GM12878 (cell line): Measurements from ENCODE around the gene TUBGCP3. TPM values are rescaled to one million over a fixed set of nuclear protein-coding genes. Genes with fewer than 3 reads are reported as not detected.

ENCODE experiments used
- ATAC-seq: fragments of 200-7000 bp; cut with Tn5 transposase; 3 replicates; pipeline ENCODE4 v1.9.1; 2020; ENCODE audit warnings: mild to moderate bottlenecking, moderate library complexity
- BruUV-seq: library from RNA; stranded (reverse); fragments of 400-500 nt; replicated peaks from 2 replicates; lab custom pipeline; 2021; lab: Mats Ljungman, UMichigan
- CTCF ChIA-PET: fragments of 300-600 bp; sonication (Branson Sonifier 250); formaldehyde crosslinking; extraction: SDS; loops from one replicate; lab custom pipeline; 2021; ENCODE audit warnings: inconsistent platforms; lab: Yijun Ruan, JAX
- POLR2A ChIA-PET: fragments of 350-600 bp; formaldehyde crosslinking; extraction: SDS; loops from one replicate; lab custom pipeline; 2021; ENCODE audit warnings: inconsistent platforms; lab: Charles Lee
- RAD21 ChIA-PET: fragments of 300-600 bp; sonication (Branson Sonifier 250); formaldehyde crosslinking; loops from one replicate; lab custom pipeline; 2023; ENCODE audit warnings: antibody characterized with exemption; ENCODE audit not compliant: unreplicated experiment; lab: Charles Lee
- SMC1A ChIA-PET: fragments of 300-600 bp; sonication (Branson Sonifier 250); formaldehyde crosslinking; loops from one replicate; lab custom pipeline; 2023; ENCODE audit not compliant: unreplicated experiment, uncharacterized antibody; lab: Charles Lee
- DNase-seq: peaks from one replicate; pipeline ENCODE4 v3.0.0-alpha.2; 2011; ENCODE audit warnings: low read depth, low spot score
- FAIRE-seq: peaks from 3 replicates; lab custom pipeline; 2011; peaks lifted over from hg19 to GRCh38; lab: Jason Lieb, UNC
- H2AFZ ChIP-seq: 2 replicates; pipeline ENCODE4 v1.6.0; 2011; ENCODE audit warnings: low read depth, low read length, control low read depth; ENCODE audit not compliant: control insufficient read depth
- H3K27ac ChIP-seq: 2 replicates; pipeline ENCODE4 v1.5.1; 2011; ENCODE audit warnings: control low read depth; ENCODE audit not compliant: control insufficient read depth, insufficient read depth
- H3K27me3 ChIP-seq, 2 experiments: replicated peaks in 1 of 2; 2 replicates each; pipeline versions ENCODE4 v1.6.0 to v1.6.1; 2011; ENCODE audit warnings: low read length in 1 of 2; ENCODE audit not compliant: control insufficient read depth in 2 of 2, insufficient read depth in 2 of 2
- H3K36me3 ChIP-seq, 2 experiments: 2 replicates each; pipeline ENCODE4 v1.5.1; 2011; ENCODE audit warnings: low read length in 1 of 2; ENCODE audit not compliant: control insufficient read depth in 2 of 2, insufficient read depth in 2 of 2
- H3K4me1 ChIP-seq: 2 replicates; pipeline ENCODE4 v1.6.1; 2011; ENCODE audit warnings: mild to moderate bottlenecking, low read length, moderate library complexity, mixed read lengths; ENCODE audit not compliant: control insufficient read depth, insufficient read depth
- H3K4me2 ChIP-seq: 2 replicates; pipeline ENCODE4 v1.6.0; 2011; ENCODE audit warnings: control low read depth; ENCODE audit not compliant: control insufficient read depth, insufficient read depth
- H3K4me3 ChIP-seq: fragments of 200-600 bp; sonication (generic); 2 replicates; pipeline ENCODE4 v1.5.1; 2016
- H3K79me2 ChIP-seq: 2 replicates; pipeline ENCODE4 v1.6.0; 2011; ENCODE audit warnings: low read length; ENCODE audit not compliant: control insufficient read depth, insufficient read depth
- H3K9ac ChIP-seq: 2 replicates; pipeline ENCODE4 v1.8.0; 2011; ENCODE audit warnings: low read length, control low read depth, mixed read lengths; ENCODE audit not compliant: control insufficient read depth, insufficient read depth
- H3K9me3 ChIP-seq: replicated peaks from 3 replicates; pipeline ENCODE4 v1.5.1; 2011; ENCODE audit warnings: mild to moderate bottlenecking, low read length; ENCODE audit not compliant: control insufficient read depth, insufficient read depth
- H4K20me1 ChIP-seq: 2 replicates; pipeline ENCODE4 v1.6.0; 2011; ENCODE audit not compliant: control insufficient read depth, insufficient read depth
- ASH2L ChIP-seq: fragments of 300-600, 200-600 bp; sonication (generic); IDR thresholded peaks from 2 replicates; pipeline ENCODE4 v1.6.1; 2017; ENCODE audit warnings: low read depth, mild to moderate bottlenecking, borderline replicate concordance
- CHD2 ChIP-seq: IDR thresholded peaks from 2 replicates; pipeline ENCODE4 v1.6.1; 2011; ENCODE audit warnings: low read depth, low read length, improper control_type of control experiment, borderline replicate concordance
- GABPA ChIP-seq: IDR thresholded peaks from 2 replicates; pipeline ENCODE4 v1.6.1; 2014; ENCODE audit warnings: antibody characterized with exemption, low read depth, mild to moderate bottlenecking, inconsistent platforms
- HDAC2 ChIP-seq: fragments of 200-600 bp; sonication (generic); IDR thresholded peaks from 2 replicates; pipeline ENCODE4 v1.6.1; 2017
- JUNB ChIP-seq: IDR thresholded peaks from 2 replicates; pipeline ENCODE4 v1.6.1; 2016; ENCODE audit warnings: antibody characterized with exemption, mild to moderate bottlenecking
- NFIC ChIP-seq: IDR thresholded peaks from 2 replicates; pipeline ENCODE4 v1.6.1; 2012; ENCODE audit warnings: low read depth, mild to moderate bottlenecking, inconsistent platforms, low read length, moderate library complexity
- SMAD1 ChIP-seq: fragments of 450-650 bp; IDR thresholded peaks from 2 replicates; pipeline ENCODE4 v1.6.1; 2018; ENCODE audit warnings: mild to moderate bottlenecking, low read depth; ENCODE audit not compliant: partially characterized antibody
- TCF7 ChIP-seq: IDR thresholded peaks from 2 replicates; pipeline ENCODE4 v1.6.1; 2014; ENCODE audit warnings: antibody characterized with exemption, borderline replicate concordance
- ZNF217 ChIP-seq: fragments of 450-650 bp; IDR thresholded peaks from 2 replicates; pipeline ENCODE4 v1.6.1; 2017; ENCODE audit warnings: antibody characterized with exemption, mild to moderate bottlenecking
- WGBS: methylation state at CpG from one replicate; pipeline ENCODE4 v1.1.6; 2016; ENCODE audit warnings: low lambda C conversion rate; ENCODE audit not compliant: insufficient replicate concordance, insufficient coverage; ENCODE audit errors: missing lambda C conversion rate; 5-methylcytosine and 5-hydroxymethylcytosine counted together
- in situ Hi-C: fragments of 300-500 bp; cut with MboI; formaldehyde crosslinking; loops from 9 replicates; pipeline ENCODE4 v1.14.3; 2018; ENCODE audit warnings: mixed read lengths
- intact Hi-C: fragments of 100-400 bp; cut with micrococcal nuclease; formaldehyde crosslinking; loops from one replicate; pipeline ENCODE4 v1.14.2; 2022; ENCODE audit not compliant: unreplicated experiment
- polyA plus RNA-seq, 11 experiments: library from polyadenylated mRNA; depleted of rRNA in 4 of 11; unstranded in 6 of 11; stranded (reverse) in 5 of 11; fragments of >200 nt; fragmentation: Nextera tagmentation in 4 of 11; fragmentation: Illumina TruSeq in 1 of 11; extraction: Ambion mirVana in 4 of 11; extraction: Trizol in 1 of 11; gene quantifications; 1 replicate in 1 of 11; 2 replicates in 10 of 11; pipeline versions ENCODE4 v1.2.1 to v1.2.3, GENCODE V29; 2011 to 2016; ENCODE audit warnings: inconsistent platforms in 2 of 11, missing spikeins in 2 of 11, low read depth in 1 of 11
- total RNA-seq, 4 experiments: library from RNA; depleted of rRNA in 3 of 4; stranded (reverse); fragments of >200 nt in 3 of 4; fragmentation: Illumina TruSeq in 1 of 4; extraction: Trizol in 1 of 4; gene quantifications; 2 replicates each; pipeline versions ENCODE4 v1.2.1 to v1.2.3, GENCODE V29; 2013 to 2021
- TF ChIP-seq, protein P1 (sequence below): fragments of 450-650 bp; IDR thresholded peaks from 2 replicates; pipeline ENCODE4 v1.6.1; 2017; ENCODE audit warnings: low read depth, mild to moderate bottlenecking, moderate library complexity
- TF ChIP-seq, protein P2 (sequence below): IDR thresholded peaks from 2 replicates; pipeline ENCODE4 v1.6.1; 2011; ENCODE audit warnings: low read depth, low read length, improper control_type of control experiment, borderline replicate concordance
- TF ChIP-seq, protein P3 (sequence below): fragments of 450-650 bp; IDR thresholded peaks from 2 replicates; pipeline ENCODE4 v1.6.1; 2018; ENCODE audit warnings: borderline replicate concordance, mild to moderate bottlenecking; ENCODE audit not compliant: partially characterized antibody
- TF ChIP-seq, protein P4 (sequence below): IDR thresholded peaks from 2 replicates; pipeline ENCODE4 v1.6.1; 2011; ENCODE audit warnings: low read depth, mild to moderate bottlenecking, low read length, moderate library complexity, borderline replicate concordance; ENCODE audit errors: extremely low read depth
- TF ChIP-seq, protein P5 (sequence below): IDR thresholded peaks from 2 replicates; pipeline ENCODE4 v1.6.1; 2012; ENCODE audit warnings: improper control_type of control experiment, low read depth, low read length; ENCODE audit not compliant: insufficient replicate concordance

TUBGCP3 gene
- total and polyA plus RNA-seq, 10 of the 15 experiments (the other 5 are each of a cell fraction or from before 2014, with no cell fraction given) = 4.0 to 34.0 (median 22.6) TPM

DNA sequence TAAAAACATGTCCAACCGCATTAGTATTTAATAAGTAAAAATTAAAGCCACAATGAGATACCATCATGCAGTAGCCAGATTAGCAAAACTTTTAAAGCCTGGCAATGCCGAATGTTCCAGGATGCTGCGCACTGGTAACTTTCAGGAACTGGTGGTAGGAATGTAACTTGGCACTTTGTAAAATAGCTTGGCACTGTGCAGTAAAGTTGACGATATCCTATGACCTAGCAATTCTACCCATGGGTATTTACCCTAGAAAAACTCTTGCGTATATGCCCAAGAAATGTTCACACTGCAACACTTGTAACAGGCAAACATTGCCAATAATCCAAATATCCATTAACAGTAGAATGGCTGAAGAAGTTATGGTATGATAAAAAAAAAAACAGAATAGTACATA lies 114.1 kb downstream of the TUBGCP3 start:
- H3K9me3 ChIP-seq = no peaks in the 10 kb centered on the region
- in situ Hi-C loops (no loop called here), intact Hi-C loops (no loop called here)
- DNase-seq (no peak), ATAC-seq (no peak), FAIRE-seq (no peak)
- H3K4me3 ChIP-seq = no peak overlapping the region
- no TSS peak for BruUV-seq
- H2AFZ ChIP-seq = no peak overlapping the region
- no peak overlapping the region for H3K4me2 ChIP-seq
- H3K36me3 ChIP-seq = no peaks in the 10 kb centered on the region
- no peaks in the 10 kb centered on the region for H3K4me1 ChIP-seq
- POLR2A ChIA-PET = no interaction called here
- RAD21 ChIA-PET = no interaction called here
- WGBS = 94% methylated on average over 5 of the region's 5 CpGs
- SMC1A ChIA-PET = interaction anchor here (0.6 kb wide), 2 partner anchors 898 to 1499 kb away, joined by 3 read pairs; no protein-coding TSS in a partner anchor
- no peak overlapping the region for H3K9ac ChIP-seq
- no peaks in the 10 kb centered on the region for H4K20me1 ChIP-seq
- H3K79me2 ChIP-seq = no peaks in the 10 kb centered on the region
- CTCF ChIA-PET = no interaction called here
- no peak overlapping the region for H3K27ac ChIP-seq
- H3K27me3 ChIP-seq = no peaks in the 10 kb centered on the region
- TF ChIP-seq SMAD1 (no peak), CHD2 (no peak), ZNF217 (no peak), NFIC (no peak), HDAC2 (no peak), TCF7 (no peak), JUNB (no peak), GABPA (no peak), ASH2L (no peak)
- TF ChIP-seq, protein P1, sequence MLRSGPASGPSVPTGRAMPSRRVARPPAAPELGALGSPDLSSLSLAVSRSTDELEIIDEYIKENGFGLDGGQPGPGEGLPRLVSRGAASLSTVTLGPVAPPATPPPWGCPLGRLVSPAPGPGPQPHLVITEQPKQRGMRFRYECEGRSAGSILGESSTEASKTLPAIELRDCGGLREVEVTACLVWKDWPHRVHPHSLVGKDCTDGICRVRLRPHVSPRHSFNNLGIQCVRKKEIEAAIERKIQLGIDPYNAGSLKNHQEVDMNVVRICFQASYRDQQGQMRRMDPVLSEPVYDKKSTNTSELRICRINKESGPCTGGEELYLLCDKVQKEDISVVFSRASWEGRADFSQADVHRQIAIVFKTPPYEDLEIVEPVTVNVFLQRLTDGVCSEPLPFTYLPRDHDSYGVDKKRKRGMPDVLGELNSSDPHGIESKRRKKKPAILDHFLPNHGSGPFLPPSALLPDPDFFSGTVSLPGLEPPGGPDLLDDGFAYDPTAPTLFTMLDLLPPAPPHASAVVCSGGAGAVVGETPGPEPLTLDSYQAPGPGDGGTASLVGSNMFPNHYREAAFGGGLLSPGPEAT = no peak
- TF ChIP-seq, protein P2, sequence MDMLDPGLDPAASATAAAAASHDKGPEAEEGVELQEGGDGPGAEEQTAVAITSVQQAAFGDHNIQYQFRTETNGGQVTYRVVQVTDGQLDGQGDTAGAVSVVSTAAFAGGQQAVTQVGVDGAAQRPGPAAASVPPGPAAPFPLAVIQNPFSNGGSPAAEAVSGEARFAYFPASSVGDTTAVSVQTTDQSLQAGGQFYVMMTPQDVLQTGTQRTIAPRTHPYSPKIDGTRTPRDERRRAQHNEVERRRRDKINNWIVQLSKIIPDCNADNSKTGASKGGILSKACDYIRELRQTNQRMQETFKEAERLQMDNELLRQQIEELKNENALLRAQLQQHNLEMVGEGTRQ = no peak
- TF ChIP-seq, protein P3, sequence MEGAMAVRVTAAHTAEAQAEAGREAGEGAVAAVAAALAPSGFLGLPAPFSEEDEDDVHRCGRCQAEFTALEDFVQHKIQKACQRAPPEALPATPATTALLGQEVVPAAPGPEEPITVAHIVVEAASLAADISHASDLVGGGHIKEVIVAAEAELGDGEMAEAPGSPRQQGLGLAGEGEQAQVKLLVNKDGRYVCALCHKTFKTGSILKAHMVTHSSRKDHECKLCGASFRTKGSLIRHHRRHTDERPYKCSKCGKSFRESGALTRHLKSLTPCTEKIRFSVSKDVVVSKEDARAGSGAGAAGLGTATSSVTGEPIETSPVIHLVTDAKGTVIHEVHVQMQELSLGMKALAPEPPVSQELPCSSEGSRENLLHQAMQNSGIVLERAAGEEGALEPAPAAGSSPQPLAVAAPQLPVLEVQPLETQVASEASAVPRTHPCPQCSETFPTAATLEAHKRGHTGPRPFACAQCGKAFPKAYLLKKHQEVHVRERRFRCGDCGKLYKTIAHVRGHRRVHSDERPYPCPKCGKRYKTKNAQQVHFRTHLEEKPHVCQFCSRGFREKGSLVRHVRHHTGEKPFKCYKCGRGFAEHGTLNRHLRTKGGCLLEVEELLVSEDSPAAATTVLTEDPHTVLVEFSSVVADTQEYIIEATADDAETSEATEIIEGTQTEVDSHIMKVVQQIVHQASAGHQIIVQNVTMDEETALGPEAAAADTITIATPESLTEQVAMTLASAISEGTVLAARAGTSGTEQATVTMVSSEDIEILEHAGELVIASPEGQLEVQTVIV = no peak
- TF ChIP-seq, protein P4, sequence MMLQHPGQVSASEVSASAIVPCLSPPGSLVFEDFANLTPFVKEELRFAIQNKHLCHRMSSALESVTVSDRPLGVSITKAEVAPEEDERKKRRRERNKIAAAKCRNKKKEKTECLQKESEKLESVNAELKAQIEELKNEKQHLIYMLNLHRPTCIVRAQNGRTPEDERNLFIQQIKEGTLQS = no peak
- TF ChIP-seq, protein P5, sequence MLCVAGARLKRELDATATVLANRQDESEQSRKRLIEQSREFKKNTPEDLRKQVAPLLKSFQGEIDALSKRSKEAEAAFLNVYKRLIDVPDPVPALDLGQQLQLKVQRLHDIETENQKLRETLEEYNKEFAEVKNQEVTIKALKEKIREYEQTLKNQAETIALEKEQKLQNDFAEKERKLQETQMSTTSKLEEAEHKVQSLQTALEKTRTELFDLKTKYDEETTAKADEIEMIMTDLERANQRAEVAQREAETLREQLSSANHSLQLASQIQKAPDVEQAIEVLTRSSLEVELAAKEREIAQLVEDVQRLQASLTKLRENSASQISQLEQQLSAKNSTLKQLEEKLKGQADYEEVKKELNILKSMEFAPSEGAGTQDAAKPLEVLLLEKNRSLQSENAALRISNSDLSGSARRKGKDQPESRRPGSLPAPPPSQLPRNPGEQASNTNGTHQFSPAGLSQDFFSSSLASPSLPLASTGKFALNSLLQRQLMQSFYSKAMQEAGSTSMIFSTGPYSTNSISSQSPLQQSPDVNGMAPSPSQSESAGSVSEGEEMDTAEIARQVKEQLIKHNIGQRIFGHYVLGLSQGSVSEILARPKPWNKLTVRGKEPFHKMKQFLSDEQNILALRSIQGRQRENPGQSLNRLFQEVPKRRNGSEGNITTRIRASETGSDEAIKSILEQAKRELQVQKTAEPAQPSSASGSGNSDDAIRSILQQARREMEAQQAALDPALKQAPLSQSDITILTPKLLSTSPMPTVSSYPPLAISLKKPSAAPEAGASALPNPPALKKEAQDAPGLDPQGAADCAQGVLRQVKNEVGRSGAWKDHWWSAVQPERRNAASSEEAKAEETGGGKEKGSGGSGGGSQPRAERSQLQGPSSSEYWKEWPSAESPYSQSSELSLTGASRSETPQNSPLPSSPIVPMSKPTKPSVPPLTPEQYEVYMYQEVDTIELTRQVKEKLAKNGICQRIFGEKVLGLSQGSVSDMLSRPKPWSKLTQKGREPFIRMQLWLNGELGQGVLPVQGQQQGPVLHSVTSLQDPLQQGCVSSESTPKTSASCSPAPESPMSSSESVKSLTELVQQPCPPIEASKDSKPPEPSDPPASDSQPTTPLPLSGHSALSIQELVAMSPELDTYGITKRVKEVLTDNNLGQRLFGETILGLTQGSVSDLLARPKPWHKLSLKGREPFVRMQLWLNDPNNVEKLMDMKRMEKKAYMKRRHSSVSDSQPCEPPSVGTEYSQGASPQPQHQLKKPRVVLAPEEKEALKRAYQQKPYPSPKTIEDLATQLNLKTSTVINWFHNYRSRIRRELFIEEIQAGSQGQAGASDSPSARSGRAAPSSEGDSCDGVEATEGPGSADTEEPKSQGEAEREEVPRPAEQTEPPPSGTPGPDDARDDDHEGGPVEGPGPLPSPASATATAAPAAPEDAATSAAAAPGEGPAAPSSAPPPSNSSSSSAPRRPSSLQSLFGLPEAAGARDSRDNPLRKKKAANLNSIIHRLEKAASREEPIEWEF = no peak
